HG03045 (cell line): Measurements from ENCODE around the gene NFIA.

Experiments
- ATAC-seq: cut with Tn5 transposase; IDR thresholded peaks from one replicate; pipeline ENCODE4 v1.9.1; 2021; ENCODE audit warnings: mild to moderate bottlenecking, moderate library complexity; ENCODE audit not compliant: unreplicated experiment

The NFIA gene

GRCh38 chr1:61322769-61323168 lies 240.4 kb downstream of the NFIA start:
- ATAC-seq: no peak

GRCh38 chr1:61323681-61324328 lies 241.4 kb downstream of the NFIA start:
- no peak for ATAC-seq

DNA sequence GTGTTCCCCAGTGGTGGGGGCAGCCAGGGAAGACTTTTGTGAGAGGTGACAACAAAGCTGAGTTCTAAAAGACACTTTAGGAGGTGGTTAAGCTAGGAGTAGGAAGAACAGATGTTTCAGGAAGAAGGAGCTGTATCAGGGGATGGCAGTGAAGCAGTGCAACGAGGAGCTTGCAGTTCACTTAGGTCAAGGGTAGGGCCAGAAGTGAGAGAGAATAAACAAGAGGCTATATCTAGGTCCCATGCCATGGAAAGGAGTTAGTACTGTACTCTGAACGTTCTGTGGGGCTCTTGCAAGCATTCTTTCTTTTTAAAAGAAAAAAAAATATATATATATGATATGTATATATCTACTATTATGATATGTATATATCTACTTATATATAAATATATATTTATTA lies 244.4 kb downstream of the NFIA start:
- no peak for ATAC-seq

GRCh38 chr1:61327436-61327835 lies 245.1 kb downstream of the NFIA start:
- ATAC-seq: no peak

DNA sequence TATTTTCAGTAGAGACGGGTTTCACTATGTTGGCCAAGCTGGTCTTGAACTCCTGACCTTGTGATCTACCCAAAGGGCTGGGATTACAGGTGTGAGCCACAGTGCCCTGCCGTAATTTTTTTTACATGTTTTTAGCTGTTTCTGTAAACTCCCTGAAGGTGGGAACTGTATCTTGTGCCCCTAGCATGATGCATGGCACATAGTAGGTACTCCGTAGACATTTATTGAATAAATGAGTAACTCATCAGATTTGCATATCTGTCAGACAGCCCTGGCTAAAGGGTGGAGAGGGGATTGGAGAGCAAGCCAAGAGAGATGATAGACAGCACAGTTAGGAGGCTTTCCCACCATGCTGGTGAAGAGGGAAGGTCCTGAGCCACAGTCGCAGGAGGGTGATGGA lies 247.2 kb downstream of the NFIA start:
- ATAC-seq: no peak

- ATAC-seq: no peak
Measured at GRCh38 chr1:61330018-61330417, 247.7 kb downstream of the NFIA start.

- no peak for ATAC-seq
Measured at GRCh38 chr1:61330571-61330970, 248.2 kb downstream of the NFIA start.

GRCh38 chr1:61332196-61332753 lies 249.9 kb downstream of the NFIA start:
- peak; percentile 95 for ATAC-seq

GRCh38 chr1:61332796-61333195 lies 250.4 kb downstream of the NFIA start:
- ATAC-seq: no peak

DNA sequence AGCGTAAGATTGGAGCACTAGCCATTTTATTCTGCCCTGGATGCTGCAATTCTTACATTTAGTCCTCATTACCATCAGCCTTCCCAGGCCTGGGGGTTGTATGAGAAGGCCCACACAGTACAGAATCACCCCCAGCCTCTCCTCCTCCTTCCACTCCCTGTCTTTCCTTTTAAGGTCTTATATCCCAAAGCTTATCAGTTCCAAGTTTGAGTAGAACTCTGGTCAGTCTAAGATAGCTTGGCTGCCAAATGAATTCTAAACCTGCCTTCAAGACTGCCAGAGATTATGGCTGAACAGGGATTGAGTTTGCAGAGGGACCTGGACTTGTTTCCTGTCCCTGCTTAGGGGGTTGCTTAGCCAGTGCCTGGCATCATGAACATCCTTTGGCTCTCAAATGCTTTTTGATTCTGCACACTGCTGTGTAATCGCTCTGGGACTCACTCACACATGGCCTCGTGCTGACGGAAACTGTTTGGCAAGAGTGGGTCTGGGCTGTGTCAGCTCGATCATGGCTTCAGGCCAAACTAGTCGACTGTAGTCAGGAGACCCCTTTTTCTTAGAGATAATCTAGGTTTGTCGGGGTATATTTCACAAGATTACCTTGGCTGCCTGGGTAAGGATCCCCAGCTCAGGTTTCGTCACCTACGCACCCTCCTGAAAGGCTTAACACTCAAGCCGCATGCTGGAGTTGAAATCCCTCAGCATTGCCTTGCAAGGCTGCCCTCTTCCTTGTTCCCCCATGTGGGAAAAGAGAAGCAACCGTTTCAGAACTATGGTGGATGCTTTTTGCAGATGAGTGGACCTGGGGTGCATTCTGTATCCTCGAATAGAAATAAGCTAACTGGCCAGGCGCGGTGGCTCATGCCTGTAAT lies 252.6 kb downstream of the NFIA start:
- ATAC-seq: no peak

DNA sequence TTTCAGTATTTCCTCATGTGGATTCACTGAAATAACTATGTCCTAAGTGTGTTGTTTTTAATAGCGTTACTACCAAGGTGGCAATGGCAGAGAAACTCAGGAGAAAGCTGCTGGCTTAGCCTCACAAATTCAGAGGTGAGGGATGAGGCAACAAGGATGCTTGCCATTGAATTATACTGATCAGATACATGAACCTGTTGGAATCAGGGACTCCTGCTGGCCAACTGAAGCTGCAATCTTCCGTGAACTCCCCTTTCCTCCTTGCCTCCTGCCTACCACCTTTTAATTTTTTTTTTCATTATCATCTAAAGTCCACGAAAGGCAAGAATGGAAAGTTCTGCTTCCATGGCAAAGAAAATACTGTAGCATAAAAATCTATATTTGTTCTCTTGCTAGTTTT lies 254.7 kb downstream of the NFIA start:
- ATAC-seq: no peak

DNA sequence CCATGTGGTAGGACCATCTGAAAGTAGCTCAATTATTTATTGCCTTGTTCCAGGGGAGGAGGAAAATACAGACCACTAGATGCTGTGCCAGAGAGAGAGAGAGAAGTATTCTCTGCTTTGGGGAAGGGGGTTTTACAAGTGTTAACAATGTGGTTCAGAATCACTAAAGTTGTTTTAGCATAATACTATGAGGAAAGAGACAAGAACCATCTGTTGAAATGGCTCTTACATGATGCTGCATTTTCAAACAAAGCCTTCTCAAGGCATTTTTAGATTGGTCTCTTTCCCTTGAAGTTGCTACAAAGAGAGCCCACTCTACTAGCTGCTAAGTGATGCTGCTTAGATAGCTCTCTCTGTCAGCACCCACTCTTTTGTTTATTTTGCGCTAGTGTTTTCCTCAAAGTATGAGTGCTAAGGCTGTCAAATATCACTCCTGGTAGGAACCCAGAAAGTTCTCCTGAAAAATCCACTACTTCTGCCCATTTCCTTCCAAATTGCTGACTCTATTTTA lies 255.1 kb downstream of the NFIA start:
- no peak for ATAC-seq

DNA sequence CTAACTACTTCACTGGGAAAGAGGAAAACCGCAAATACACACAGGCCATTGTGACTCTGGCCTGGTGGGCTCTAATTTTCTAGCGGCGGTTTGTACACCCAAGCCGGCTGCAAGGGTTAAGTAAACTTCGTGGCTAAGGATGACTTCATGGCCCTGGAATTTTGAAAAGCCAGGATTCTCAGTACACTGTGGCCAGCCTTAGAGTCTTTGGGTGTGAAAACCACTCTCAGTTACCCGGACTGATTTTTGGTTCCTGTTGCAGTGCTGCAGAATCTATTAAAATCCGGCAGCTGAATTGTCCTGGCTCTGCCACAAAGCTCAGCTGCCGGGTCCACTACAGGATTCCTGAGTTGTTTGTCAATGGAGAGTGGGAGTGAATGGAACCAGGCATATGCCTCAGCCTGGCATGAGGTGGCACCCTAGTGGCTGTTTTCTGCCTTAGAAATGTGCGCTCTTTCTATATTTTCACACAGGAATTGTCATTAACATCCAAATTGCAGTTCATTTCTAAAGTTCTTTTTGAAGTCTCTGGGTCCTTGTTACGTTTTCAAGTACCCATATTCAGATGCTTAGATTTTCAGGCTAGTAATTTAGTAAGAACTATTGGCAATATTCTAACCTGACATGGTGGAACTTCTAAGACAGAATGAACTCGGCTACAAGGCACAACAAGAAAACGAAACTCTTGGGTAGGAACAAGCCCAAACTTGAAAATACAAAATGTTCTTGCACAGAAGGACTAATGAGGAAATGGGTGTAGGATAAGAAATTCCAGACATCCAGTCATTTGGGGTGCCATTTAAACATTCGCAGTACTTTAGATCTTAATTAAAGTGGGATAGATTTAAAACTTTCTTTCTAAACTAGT lies 255.9 kb downstream of the NFIA start:
- no peak for ATAC-seq

DNA sequence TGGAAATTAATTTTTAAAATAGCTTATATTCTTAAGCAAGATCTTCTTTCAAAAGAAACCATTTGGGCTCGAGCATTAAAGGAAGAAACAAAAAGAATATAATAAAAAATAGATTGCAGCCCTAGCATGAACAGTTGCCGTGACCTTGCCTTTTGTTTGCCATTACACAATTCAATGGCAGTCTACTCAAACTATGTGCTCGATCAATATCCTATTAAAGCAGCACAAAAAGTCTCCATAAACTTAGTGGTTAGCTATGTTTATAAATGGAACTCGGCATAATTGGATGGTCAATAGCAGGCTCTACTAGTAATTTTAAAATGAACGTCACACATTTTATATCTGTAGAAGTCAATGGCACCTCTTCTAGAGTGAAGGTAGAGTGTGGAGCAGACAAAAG lies 256.5 kb downstream of the NFIA start:
- ATAC-seq: no peak

GRCh38 chr1:61341426-61341825 lies 259.1 kb downstream of the NFIA start:
- ATAC-seq: no peak

- ATAC-seq: no peak
Measured at GRCh38 chr1:61343734-61344420, 261.5 kb downstream of the NFIA start.

DNA sequence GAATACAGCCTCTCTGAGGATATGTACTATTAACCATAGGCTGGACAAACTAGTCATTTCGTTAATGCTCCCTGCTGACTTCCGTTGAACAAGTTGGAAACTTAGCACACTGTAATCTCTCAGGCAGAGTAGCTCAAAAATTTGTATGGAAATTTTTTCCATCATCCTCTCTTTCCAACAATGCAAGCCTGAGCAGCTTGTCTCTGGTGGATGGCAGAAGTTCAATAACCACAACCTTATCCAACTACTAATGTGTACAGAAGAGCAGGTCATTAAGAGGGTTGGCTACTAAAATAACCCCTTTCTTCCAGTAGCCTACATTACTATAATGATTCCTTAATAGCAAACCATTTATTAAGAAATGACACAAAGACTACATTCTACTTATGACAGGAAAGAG lies 262.3 kb downstream of the NFIA start:
- ATAC-seq: no peak

DNA sequence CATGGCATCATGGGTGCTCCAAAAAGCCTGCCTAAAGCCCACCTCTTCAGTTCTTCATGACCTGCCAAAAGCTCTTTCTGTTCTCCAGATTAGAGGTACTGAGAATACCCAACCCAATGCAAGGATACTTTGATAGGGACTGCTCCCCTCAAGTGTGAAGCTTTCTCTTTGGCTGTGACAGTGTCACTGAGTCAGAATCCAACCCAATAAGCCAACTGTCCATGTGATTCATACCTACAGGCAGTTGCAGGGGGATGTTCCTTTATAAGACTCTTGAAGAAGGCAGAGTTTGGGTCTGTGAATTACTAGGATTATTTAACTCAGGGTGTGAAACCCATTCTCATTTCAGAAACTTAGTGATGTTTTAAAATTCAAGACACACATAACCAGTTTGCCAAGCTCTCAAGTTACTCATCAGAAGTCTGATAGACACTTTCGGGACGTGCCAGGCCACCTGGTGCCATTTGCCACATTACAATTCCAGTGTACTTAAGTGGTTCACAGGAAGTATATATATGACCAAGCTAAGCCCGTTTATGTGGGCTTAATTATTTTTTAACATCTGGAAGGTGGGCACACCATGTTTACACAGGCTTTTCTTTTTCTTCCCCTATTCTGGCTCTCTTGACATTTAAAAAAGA lies 265.8 kb downstream of the NFIA start:
- no peak for ATAC-seq

DNA sequence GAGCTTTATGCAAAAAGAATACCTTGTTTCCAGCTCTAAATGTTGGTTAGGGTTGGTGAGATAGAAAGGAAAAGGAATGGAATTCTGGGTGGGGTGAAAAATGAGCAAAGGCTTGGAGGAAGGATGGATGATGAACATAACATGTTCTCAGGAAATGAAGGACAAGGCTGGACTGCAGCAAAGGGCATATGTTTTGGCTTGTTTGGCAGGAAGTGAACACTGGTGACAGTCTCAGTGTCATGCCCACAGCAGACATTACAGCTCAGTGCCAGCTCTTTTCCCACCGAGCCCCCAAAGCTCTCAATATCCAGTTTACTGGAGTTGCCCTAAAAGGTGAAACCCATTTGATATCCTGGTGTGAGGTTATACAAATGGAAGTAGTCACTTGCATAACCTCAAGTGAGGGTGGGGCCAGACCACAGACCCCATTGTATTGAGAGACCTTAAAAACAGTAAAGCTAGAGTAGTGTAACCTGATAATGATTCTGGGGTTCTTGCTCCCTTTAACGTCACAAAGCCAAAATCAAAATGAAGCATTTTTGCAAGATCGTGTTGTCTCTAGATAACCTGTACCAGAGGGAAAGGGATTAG lies 270.6 kb downstream of the NFIA start:
- ATAC-seq: no peak
